Measurements from ENCODE around the gene HAPLN3.

Gene HAPLN3

DNA sequence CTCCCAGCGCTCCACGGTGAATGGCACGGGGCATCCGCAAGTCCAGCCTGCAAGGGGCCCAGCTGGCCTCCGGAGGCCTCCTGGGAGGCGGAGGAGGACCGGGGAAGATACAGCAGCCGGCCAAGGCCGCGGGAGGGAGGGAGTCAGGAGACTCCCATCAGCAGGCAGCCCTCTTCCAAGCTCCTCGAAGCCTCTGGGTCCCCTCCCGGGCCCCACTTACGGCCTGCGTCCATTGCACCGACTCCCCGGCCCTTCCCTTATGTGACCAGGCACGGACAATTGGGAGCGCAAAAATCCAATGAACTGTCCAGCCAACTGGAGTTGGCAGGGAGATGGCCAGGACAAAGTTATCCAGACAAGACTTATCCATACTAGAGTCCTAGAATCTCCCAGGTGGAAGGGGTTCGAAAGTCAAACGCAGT, 17.2 kb upstream of the HAPLN3 start:
- Histone ChIP-seq H3F3A (ENCODE audit: insufficient read depth, low read length) (no peaks in the 10 kb centered on the region), H3K9me3 (replicated peaks; ENCODE audit: insufficient read depth, low read length) (no peaks in the 10 kb centered on the region), H2AFZ (ENCODE audit: low read length) (peak overlapping the region; percentile 93), H3K4me2 (ENCODE audit: low read depth, low read length) (peak overlapping the region; percentile 95), H3K4me3 (ENCODE audit: low read length) (peak overlapping the region; percentile 76), H3K4me1 (ENCODE audit: low read length) (peaks cover 7% of the 10 kb centered on the region; the same call in 1 of the 2 replicates), H3K36me3 (replicated peaks; ENCODE audit: insufficient read depth, low read length) (no peaks in the 10 kb centered on the region), H3K79me2 (ENCODE audit: low read length) (no peaks in the 10 kb centered on the region), H4K20me1 (ENCODE audit: insufficient read depth, low read length) (no peaks in the 10 kb centered on the region), H3K27ac (ENCODE audit: low read length) (no peak overlapping the region), H3K9me2 (replicated peaks; ENCODE audit: insufficient read depth, low read length) (no peaks in the 10 kb centered on the region), H3K27me3 (replicated peaks; ENCODE audit: insufficient read depth, low read length) (no peaks in the 10 kb centered on the region), H3K9ac (ENCODE audit: low read length) (peak overlapping the region; percentile 70)
- TF ChIP-seq EZH2phosphoT487 (IDR thresholded peaks at IDR 0.05; ENCODE audit: low read length) (no peak), EZH2 (optimal IDR thresholded peaks at IDR 0.05; ENCODE audit: low read depth, low read length) (no peak)
- TF ChIP-seq, protein P1, sequence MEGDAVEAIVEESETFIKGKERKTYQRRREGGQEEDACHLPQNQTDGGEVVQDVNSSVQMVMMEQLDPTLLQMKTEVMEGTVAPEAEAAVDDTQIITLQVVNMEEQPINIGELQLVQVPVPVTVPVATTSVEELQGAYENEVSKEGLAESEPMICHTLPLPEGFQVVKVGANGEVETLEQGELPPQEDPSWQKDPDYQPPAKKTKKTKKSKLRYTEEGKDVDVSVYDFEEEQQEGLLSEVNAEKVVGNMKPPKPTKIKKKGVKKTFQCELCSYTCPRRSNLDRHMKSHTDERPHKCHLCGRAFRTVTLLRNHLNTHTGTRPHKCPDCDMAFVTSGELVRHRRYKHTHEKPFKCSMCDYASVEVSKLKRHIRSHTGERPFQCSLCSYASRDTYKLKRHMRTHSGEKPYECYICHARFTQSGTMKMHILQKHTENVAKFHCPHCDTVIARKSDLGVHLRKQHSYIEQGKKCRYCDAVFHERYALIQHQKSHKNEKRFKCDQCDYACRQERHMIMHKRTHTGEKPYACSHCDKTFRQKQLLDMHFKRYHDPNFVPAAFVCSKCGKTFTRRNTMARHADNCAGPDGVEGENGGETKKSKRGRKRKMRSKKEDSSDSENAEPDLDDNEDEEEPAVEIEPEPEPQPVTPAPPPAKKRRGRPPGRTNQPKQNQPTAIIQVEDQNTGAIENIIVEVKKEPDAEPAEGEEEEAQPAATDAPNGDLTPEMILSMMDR (IDR thresholded peaks at IDR 0.05; ENCODE audit: low read length) = no peak
- DNase-seq = no peak

DNA sequence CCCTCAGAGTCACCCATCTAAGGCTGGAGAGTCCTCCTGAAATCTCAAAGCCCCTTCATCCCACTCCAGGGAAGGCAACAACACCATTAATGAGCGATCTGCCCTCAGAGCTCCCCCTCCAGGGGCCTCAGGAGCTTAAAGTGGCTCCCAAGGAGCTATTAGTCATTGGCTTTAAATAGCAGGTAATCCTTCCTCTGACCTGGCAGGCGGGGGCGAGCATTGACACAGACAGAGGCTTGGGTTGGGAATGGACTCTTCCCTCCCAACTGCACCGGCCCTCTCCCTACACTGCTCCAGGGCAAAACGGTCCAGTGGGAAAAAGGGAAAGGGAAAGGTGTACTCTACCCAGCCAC, 16.4 kb upstream of the HAPLN3 start:
- no peak for TF ChIP-seq EZH2phosphoT487 (IDR thresholded peaks at IDR 0.05; ENCODE audit: low read length)
- TF ChIP-seq, protein P1 (IDR thresholded peaks at IDR 0.05; ENCODE audit: low read length) = no peak
- TF ChIP-seq EZH2 (optimal IDR thresholded peaks at IDR 0.05; ENCODE audit: low read depth, low read length) = no peak
- Histone ChIP-seq H3K36me3 (replicated peaks; ENCODE audit: insufficient read depth, low read length) (no peaks in the 10 kb centered on the region), H4K20me1 (ENCODE audit: insufficient read depth, low read length) (no peaks in the 10 kb centered on the region), H3K27me3 (replicated peaks; ENCODE audit: insufficient read depth, low read length) (no peaks in the 10 kb centered on the region), H3K4me1 (ENCODE audit: low read length) (peaks cover 7% of the 10 kb centered on the region; the same call in 1 of the 2 replicates), H3F3A (ENCODE audit: insufficient read depth, low read length) (no peaks in the 10 kb centered on the region), H3K9me3 (replicated peaks; ENCODE audit: insufficient read depth, low read length) (no peaks in the 10 kb centered on the region), H3K9me2 (replicated peaks; ENCODE audit: insufficient read depth, low read length) (no peaks in the 10 kb centered on the region), H3K4me2 (ENCODE audit: low read depth, low read length) (no peak overlapping the region), H3K79me2 (ENCODE audit: low read length) (no peaks in the 10 kb centered on the region), H3K4me3 (ENCODE audit: low read length) (no peak overlapping the region), H3K27ac (ENCODE audit: low read length) (no peak overlapping the region), H2AFZ (ENCODE audit: low read length) (no peak overlapping the region), H3K9ac (ENCODE audit: low read length) (no peak overlapping the region)
- DNase-seq = no peak

DNA sequence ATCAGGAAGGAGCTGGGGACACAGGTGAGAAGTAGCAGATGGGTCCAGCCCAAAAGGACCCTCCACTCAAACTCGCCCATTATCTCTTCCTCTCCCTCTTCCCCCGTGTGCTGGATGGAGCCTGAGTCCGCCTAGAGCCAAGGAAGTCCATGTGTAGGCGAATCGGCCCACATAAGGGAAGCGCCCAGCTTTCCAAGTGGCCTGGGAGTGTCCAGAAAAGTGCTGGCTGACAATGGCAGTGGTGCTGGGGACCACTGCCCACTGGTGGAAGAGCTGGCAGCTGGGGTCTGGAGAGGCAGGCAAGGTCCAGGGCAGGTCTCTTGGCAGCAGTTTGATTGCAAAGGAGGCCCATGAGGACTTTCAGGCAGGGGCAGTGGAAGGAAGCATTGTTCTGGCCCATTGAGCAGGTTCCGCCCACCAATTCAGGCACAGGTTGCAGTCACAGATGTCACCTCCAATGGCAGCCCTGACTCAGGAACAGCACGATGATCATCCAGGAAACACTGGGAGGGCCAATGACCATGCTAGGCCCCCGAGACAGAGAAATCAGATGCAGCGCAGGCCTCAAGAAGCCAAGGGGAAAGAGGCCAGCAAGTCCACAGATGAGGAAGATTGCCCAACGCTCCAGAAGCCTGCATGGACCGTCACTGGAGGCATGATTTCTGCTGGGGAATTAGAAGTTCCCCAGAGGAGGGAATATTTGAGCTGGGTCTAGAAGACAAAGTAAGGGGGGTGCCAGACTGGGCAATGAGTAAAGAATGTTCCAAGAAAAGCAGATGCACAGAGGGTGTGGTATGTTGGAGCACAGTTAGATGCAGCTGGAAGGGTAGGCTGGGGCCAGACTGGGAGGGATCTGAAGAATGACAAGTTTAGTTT, 14.8 kb upstream of the HAPLN3 start:
- Histone ChIP-seq H3K4me3 (ENCODE audit: low read length) (no peak overlapping the region), H4K20me1 (ENCODE audit: insufficient read depth, low read length) (no peaks in the 10 kb centered on the region), H3K27ac (ENCODE audit: low read length) (no peak overlapping the region), H2AFZ (ENCODE audit: low read length) (no peak overlapping the region), H3K27me3 (replicated peaks; ENCODE audit: insufficient read depth, low read length) (no peaks in the 10 kb centered on the region), H3K4me1 (ENCODE audit: low read length) (peaks cover 7% of the 10 kb centered on the region; the same call in 1 of the 2 replicates), H3K79me2 (ENCODE audit: low read length) (no peaks in the 10 kb centered on the region), H3K9me2 (replicated peaks; ENCODE audit: insufficient read depth, low read length) (no peaks in the 10 kb centered on the region), H3K4me2 (ENCODE audit: low read depth, low read length) (no peak overlapping the region), H3K9ac (ENCODE audit: low read length) (no peak overlapping the region), H3K36me3 (replicated peaks; ENCODE audit: insufficient read depth, low read length) (no peaks in the 10 kb centered on the region), H3F3A (ENCODE audit: insufficient read depth, low read length) (no peaks in the 10 kb centered on the region), H3K9me3 (replicated peaks; ENCODE audit: insufficient read depth, low read length) (no peaks in the 10 kb centered on the region)
- DNase-seq = no peak
- TF ChIP-seq, protein P1 (IDR thresholded peaks at IDR 0.05; ENCODE audit: low read length) = no peak
- TF ChIP-seq EZH2 (optimal IDR thresholded peaks at IDR 0.05; ENCODE audit: low read depth, low read length) (no peak), EZH2phosphoT487 (IDR thresholded peaks at IDR 0.05; ENCODE audit: low read length) (no peak)

All from MM.1S (cell line).